HG02763 (cell line): ENCODE measurements around the gene SPECC1.
"Not testable (repeated sequence)": the region's sequence is repeated elsewhere in the genome, so short reads cannot be mapped to it uniquely, and the experiment has no call there.

ENCODE experiments used
- ATAC-seq: cut with Tn5 transposase; IDR thresholded peaks from one replicate; pipeline ENCODE4 v1.9.1; 2021; ENCODE audit warnings: mild to moderate bottlenecking, moderate library complexity; ENCODE audit not compliant: unreplicated experiment

The SPECC1 gene

DNA sequence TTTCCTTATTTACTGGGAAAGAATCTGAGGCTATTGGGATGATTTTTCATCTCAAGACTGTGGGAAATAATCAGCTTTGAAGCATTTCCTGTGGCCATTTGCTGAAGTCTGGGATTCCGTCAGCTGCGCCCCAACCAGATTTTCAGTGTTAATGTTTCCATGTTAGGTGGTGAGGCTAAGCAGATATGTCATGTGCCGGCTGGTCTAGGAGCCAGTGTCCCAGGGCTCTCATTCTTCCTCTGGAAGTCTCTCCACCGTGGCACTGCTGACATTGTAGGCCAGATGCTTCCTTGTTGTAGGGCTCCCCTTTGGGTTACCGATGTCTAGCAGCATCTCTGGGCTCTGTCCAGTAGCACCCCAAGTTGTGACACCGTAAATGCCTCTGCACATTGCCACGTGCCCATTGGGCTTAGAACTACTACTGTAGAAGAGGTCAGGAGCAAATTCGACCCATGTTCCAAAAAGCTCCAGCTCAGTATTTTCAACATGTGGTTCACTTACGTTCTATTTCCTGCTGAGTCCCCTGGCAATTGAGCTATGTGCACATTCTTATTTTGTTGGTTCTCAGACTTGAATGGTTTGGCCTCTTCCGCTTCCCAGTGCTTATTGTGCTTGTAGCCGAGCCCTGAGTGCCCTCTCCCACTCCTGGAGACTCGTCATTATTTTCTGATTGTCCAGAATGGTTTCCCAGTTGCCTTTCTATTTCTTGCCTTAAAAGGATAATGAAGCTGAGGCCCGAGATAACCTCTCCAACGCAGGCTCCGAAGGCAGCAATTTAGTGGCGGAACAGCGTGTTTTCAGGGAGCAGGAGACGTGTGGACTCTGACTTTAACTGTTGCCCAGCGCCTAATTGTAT is 82.2 kb downstream of the SPECC1 start:
- ATAC-seq, result no peak

DNA sequence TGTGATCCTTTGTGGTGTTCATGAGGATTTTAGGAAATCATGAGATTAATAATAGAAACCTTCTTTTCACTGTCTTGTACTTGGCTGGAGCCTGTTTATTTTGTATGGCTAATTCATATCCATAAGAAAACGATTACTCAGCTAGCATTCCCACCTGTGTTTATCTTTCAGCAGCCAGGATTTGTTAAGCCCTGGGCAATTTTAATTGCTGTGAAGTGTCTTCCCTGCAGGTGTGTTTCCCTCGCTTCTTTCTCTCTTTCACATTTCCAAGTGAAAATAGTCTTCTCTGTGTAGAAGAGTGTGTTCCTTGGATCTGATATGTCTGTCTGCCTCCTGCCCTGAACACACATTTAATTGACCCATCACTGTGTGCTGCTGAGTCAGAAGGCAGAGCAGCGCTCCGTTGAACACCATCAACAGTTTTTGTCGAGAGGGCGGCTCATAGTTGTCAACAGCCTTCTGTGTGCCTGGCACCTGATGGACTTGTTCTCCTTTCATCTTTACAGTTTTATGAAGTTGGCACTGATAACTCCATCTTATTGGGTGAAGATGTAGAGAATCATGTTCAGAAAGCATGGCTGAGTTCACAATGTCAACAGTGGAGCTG is 83.2 kb downstream of the SPECC1 start:
- no peak for ATAC-seq

GRCh38 chr17:20092973-20093626 is 83.9 kb downstream of the SPECC1 start:
- no peak for ATAC-seq

- ATAC-seq, result no peak
These were observed 85.6 kb downstream of the SPECC1 start for GRCh38 chr17:20094777-20095176.

DNA sequence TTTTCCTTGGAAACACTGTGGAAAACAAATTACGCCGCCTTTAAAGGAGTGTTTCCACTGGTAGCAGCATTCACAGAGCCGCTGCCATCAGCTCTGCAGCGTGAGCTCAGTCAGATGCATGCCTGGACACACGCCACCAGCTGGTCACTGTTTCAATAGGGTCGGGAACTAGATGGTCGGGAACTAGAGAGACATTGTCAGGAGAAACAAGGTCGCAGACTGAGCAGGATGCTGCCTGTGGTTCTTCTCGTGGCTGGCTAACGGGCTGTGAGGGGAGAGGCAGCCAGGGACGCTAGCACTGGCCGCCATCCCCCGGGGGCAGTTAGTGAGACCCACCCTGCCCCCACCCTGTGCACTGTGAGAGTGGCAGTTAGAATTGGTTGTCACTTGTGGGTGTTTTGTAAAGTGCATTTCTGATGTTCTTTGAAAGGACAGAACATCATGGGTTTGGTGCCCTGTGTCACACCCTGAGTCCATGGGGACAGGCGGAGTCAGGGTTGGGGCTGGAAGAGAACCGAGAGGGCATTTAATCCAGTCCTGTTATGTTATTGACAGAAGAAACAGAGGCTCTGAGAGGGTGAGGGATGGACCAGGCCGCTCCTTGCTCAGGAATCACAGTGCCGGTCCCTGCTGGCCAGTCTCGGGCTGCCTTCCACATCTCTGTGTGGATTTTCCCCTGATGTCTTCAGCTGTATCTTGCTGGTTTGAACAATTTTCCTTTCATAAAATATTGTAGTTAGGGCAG is 86.3 kb downstream of the SPECC1 start:
- no peak for ATAC-seq

DNA sequence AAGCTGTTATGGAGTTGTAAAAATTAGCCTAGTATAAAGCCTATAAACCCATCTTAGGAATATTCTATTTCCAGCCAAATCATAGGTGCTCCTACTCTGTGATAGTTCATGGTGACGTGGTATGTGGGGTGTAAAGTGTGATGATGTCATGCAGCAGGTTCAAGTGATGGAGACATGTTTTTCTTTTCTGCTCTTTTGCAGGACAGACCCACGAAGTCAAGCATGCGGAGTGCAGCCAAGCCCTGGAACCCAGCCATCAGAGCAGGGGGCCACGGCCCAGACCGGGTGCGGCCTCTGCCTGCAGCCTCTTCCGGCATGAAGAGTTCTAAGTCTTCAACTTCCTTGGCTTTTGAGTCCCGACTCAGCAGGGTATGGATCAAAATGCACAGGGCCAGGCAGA is 87.3 kb downstream of the SPECC1 start:
- ATAC-seq, result no peak

DNA sequence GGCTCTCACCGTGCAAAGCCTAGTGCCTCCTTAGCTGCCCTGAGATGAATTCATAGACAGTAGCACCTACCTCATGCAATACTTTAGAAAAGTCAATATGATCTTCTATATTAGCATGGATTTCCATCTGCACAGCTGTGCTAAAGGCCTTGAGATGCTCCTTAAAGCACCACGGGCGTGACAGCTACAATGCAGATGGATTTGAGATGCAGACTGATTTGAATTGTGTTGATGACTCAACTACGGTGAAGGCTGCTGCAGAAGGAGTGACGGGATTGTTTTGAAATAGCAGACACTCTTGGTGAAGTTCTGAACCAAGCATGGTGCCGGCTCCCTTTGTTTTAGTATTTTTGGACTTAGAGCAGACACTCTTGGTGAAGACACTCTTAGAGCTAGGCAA is 88.2 kb downstream of the SPECC1 start:
- ATAC-seq, result no peak

- ATAC-seq, result no peak
These were observed 89.2 kb downstream of the SPECC1 start for GRCh38 chr17:20098314-20098713.

DNA sequence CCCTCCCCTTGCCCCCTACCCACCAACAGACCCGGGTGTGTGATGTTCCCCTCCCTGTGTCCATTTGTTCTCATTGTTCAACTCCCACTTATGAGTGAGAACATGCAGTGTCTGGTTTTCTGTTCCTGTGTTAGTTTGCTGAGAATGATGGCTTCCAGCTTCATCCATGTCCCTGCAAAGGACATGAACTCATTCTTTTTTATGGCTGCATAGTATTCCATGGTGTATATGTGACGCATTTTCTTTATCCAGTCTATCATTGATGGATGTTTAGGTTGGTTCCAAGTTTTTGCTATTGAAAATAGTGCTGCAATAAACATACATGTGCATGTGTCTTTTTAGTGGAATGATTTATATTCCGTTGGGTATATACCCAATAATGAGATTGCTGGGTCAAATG is 91.6 kb downstream of the SPECC1 start:
- not testable (repeated sequence) for ATAC-seq

DNA sequence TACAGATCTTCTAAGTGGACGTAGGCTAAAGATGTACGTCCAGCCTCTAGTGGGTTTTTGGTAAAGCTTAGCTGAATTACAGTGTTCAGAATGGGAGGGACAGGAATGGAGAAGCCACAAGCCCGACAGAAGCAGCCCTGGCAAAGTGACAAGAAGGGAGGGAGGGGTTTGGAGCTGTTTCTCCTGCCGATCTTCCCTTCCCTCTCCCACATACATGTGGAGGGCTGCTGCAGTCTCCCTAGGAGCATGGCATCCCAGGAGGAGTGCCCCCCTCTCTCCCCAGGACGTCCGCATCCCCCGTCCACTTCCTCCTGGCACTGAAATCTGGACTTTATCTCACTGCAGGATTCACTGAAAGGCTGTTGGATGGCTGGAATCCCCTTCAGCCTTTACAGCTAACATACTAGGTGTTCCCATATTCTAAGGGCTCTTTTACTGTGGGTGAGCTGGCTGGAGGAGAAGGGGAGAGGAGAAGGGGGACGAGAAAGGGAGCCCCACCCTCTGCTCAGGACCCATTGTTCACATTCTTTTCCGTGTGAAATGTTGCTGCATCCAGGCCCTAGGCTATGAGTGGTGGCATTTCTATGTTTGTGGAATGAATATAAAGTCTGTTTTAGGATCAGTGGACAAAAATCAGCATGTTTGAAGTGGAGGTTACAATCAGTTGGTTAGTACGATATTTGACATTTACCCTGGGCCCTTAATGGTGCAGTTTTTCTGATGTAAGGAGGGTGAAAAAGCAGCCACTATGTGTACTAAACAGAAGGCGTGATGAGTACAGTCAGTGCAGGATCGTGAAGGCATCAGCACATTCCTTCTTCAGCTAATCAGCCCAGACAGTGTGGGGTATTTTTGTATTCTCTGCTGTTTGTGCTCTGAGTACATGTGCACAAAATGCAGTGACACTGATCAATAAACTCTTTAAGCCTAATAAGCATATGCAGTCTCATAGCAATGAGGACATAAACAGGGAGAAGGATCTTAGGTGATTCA is 94.6 kb downstream of the SPECC1 start:
- no peak for ATAC-seq

GRCh38 chr17:20105539-20106280 is 96.6 kb downstream of the SPECC1 start:
- no peak for ATAC-seq

GRCh38 chr17:20106446-20106845 is 97.3 kb downstream of the SPECC1 start:
- ATAC-seq, result not testable (repeated sequence)

GRCh38 chr17:20109076-20109475 is 99.9 kb downstream of the SPECC1 start:
- ATAC-seq, result no peak

GRCh38 chr17:20111538-20111937 is 102.4 kb downstream of the SPECC1 start:
- no peak for ATAC-seq

DNA sequence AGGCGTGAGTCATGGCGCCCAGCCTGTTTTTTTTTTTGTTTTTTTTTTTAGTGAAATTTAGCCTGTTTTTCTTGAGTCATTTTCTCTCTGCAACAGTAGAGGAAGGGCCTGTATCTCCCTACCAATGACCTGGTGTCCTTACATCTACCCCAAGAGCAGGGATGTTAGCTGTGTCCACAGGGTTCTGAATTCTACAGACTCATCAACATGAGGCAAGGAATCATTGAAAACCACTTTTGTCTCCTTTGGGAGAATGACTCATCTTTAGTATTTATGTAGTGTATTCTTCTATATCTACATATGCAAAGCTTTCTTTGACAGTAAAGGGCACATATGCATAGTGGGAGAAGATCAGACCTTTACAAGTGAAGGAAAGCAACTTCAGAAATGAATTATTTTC is 105.3 kb downstream of the SPECC1 start:
- ATAC-seq, result no peak

GRCh38 chr17:20116683-20117309 is 107.6 kb downstream of the SPECC1 start:
- no peak for ATAC-seq

DNA sequence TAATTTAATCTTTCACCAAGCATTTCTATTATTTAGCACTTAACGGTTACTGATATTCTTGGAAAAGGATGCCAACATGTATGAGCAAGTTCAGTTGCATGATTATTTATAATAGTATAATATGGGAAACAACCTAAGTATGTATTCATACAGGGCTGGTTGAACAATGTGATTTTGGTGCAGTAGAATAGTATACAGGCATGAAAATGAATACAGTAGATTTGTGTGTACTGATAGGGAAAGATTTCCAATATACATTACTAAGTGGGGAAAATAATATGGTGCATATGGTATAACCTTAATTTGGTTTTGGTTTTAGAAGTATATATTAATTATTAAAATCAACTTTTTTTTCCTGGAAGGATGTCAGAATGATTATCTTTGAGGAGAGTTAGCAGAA is 109.1 kb downstream of the SPECC1 start:
- no peak for ATAC-seq

DNA sequence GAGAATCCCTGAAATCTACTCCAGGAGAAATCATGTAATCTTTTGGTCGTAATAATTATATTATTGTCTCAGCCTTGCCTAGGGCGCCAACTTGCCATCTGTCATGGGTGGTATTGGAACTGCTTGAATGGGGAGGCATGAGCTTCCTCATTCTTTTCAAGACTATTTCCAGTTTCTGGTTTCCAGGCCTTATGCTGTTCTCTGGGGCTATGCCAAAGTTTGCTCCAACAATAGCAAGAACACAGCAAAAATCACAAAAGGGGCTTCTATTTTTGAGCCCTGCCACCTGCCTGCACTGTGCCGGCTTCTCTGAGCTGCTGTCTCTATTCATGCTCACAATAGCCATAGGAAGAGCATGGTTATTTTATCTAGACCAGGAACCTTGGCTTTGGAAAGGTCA is 111.7 kb downstream of the SPECC1 start:
- ATAC-seq, result no peak
